Sigmoid colon (tissue), 3 donors: ENCODE data around the gene ARHGEF9.

Experiments
- CTCF ChIP-seq, 4 experiments: fragments of 450-650 bp in 3 of 4; fragments of 200-600 bp in 1 of 4; IDR thresholded peaks; one replicate each; pipeline ENCODE4 v1.5.1; 2016 to 2019; ENCODE audit warnings: antibody characterized with exemption in 4 of 4, mild to moderate bottlenecking in 3 of 4, moderate library complexity in 2 of 4
- POLR2A ChIP-seq, 2 donors: fragments of 450-650 bp; IDR thresholded peaks; one replicate each; pipeline ENCODE4 v1.6.1; 2016; ENCODE audit warnings: antibody characterized with exemption in 2 of 2, mild to moderate bottlenecking in 2 of 2, moderate library complexity in 2 of 2

GRCh38 chrX:63679432-63679831 is 105.6 kb downstream of the ARHGEF9 start:
- TF ChIP-seq CTCF (IDR thresholded peaks at IDR 0.05) (no peak), POLR2A (IDR thresholded peaks at IDR 0.05) (no peak)
